GM23338 (cell line): Measurements from ENCODE around the gene PKHD1. TPM values are rescaled to one million over a fixed set of nuclear protein-coding genes. Genes with fewer than 3 reads are reported as not detected.

Experiments used
- ATAC-seq: fragments of 200-7000 bp; cut with Tn5 transposase; 3 replicates; pipeline ENCODE4 v1.9.1; 2020
- DNase-seq: peaks from one replicate; pipeline ENCODE4 v3.0.0-alpha.2; 2015; ENCODE audit warnings: low spot score
- H2AFZ ChIP-seq: fragments of 200-600 bp; sonication (generic); 2 replicates; pipeline ENCODE4 v1.8.0; 2016; ENCODE audit warnings: antibody characterized with exemption, mild to moderate bottlenecking, moderate library complexity
- H3F3A ChIP-seq: fragments of 200-600 bp; sonication (generic); replicated peaks from 2 replicates; pipeline ENCODE4 v1.8.0; 2017; ENCODE audit warnings: antibody characterized with exemption, mixed run types, low read depth
- H3K27ac ChIP-seq: fragments of 200-600 bp; sonication (generic); 2 replicates; pipeline ENCODE4 v1.6.1; 2016; ENCODE audit warnings: low read depth
- H3K27me3 ChIP-seq: fragments of 200-600 bp; sonication (generic); 2 replicates; pipeline ENCODE4 v1.8.0; 2016; ENCODE audit warnings: mild to moderate bottlenecking, mixed run types, moderate library complexity; ENCODE audit not compliant: insufficient read depth
- H3K36me3 ChIP-seq: fragments of 200-600 bp; sonication (generic); 2 replicates; pipeline ENCODE4 v1.8.0; 2016; ENCODE audit warnings: mild to moderate bottlenecking; ENCODE audit not compliant: insufficient read depth
- H3K4me1 ChIP-seq: fragments of 200-600 bp; sonication (generic); 2 replicates; pipeline ENCODE4 v1.8.0; 2016; ENCODE audit warnings: mild to moderate bottlenecking, moderate library complexity; ENCODE audit not compliant: insufficient read depth
- H3K4me2 ChIP-seq: fragments of 200-600 bp; sonication (generic); 2 replicates; pipeline ENCODE4 v1.7.1; 2017; ENCODE audit warnings: mixed run types
- H3K4me3 ChIP-seq: fragments of 200-600 bp; sonication (generic); 2 replicates; pipeline ENCODE4 v1.6.1; 2016; ENCODE audit warnings: mixed run types
- H3K79me2 ChIP-seq: fragments of 200-600 bp; sonication (generic); replicated peaks from 2 replicates; pipeline ENCODE4 v1.8.0; 2017; ENCODE audit warnings: mild to moderate bottlenecking; ENCODE audit not compliant: insufficient read depth
- H3K9me2 ChIP-seq: fragments of 200-600 bp; sonication (generic); 2 replicates; pipeline ENCODE4 v1.8.0; 2017; ENCODE audit not compliant: insufficient read depth
- H4K20me1 ChIP-seq: fragments of 200-600 bp; sonication (generic); replicated peaks from 2 replicates; pipeline ENCODE4 v1.8.0; 2017; ENCODE audit warnings: mild to moderate bottlenecking; ENCODE audit not compliant: insufficient read depth
- H3K27ac Mint-ChIP-seq: 2 replicates; pipeline ENCODE4 v1.8.0; 2020; ENCODE audit warnings: inconsistent platforms, mild to moderate bottlenecking, moderate library complexity, mixed read lengths
- H3K27me3 Mint-ChIP-seq: 3 replicates; pipeline ENCODE4 v1.8.0; 2022; ENCODE audit warnings: low read depth, mild to moderate bottlenecking, moderate library complexity, mixed read lengths, inconsistent platforms; ENCODE audit not compliant: insufficient read depth, poor library complexity
- H3K36me3 Mint-ChIP-seq: 3 replicates; pipeline ENCODE4 v1.8.0; 2021; ENCODE audit warnings: low read depth, mild to moderate bottlenecking, inconsistent platforms, moderate library complexity, mixed read lengths
- H3K4me1 Mint-ChIP-seq: 3 replicates; pipeline ENCODE4 v1.8.0; 2020; ENCODE audit warnings: mild to moderate bottlenecking, inconsistent platforms, mixed read lengths
- H3K4me3 Mint-ChIP-seq: 3 replicates; pipeline ENCODE4 v1.8.0; 2021; ENCODE audit warnings: moderate library complexity, mild to moderate bottlenecking, inconsistent platforms, mixed read lengths
- H3K9me3 Mint-ChIP-seq: 3 replicates; pipeline ENCODE4 v1.8.0; 2020; ENCODE audit warnings: moderate library complexity, mild to moderate bottlenecking, inconsistent platforms, mixed read lengths
- CREB1 ChIP-seq: fragments of 250-450 bp; sonication (Bioruptor Pico); IDR thresholded peaks from 2 replicates; pipeline ENCODE4 v1.5.0; 2020; ENCODE audit warnings: low read depth, mild to moderate bottlenecking, moderate library complexity
- CTCF ChIP-seq, 2 experiments: fragments of 200-600 bp in 1 of 2; sonication (generic) in 1 of 2; conservative IDR thresholded peaks; 2 replicates each; pipeline versions ENCODE4 v1.5.1 to v1.6.1; 2016 to 2017; ENCODE audit warnings: antibody characterized with exemption in 2 of 2, low read depth in 2 of 2, mild to moderate bottlenecking in 2 of 2, moderate library complexity in 1 of 2
- EZH2 ChIP-seq: fragments of 200-600 bp; sonication (generic); IDR thresholded peaks from one replicate; pipeline ENCODE4 v1.8.0; 2017; ENCODE audit warnings: antibody characterized with exemption, mild to moderate bottlenecking, low read depth; ENCODE audit not compliant: unreplicated experiment
- JUNB ChIP-seq: IDR thresholded peaks from one replicate; pipeline ENCODE4 v1.6.1; 2016; ENCODE audit warnings: antibody characterized with exemption; ENCODE audit not compliant: unreplicated experiment
- NANOG ChIP-seq: IDR thresholded peaks from 2 replicates; pipeline ENCODE4 v1.6.1; 2016; ENCODE audit warnings: antibody characterized with exemption, borderline replicate concordance
- REST ChIP-seq: IDR thresholded peaks from one replicate; pipeline ENCODE4 v1.6.1; 2018; ENCODE audit warnings: antibody characterized with exemption; ENCODE audit not compliant: unreplicated experiment
- STAT1 ChIP-seq: IDR thresholded peaks from one replicate; pipeline ENCODE4 v1.6.1; 2016; ENCODE audit warnings: antibody characterized with exemption; ENCODE audit not compliant: unreplicated experiment
- ZNF114 ChIP-seq: fragments of 250-450 bp; sonication (Bioruptor Pico); IDR thresholded peaks from 2 replicates; pipeline ENCODE4 v1.5.0; 2020; ENCODE audit warnings: mild to moderate bottlenecking, moderate library complexity
- ZNF331 ChIP-seq: fragments of 250-450 bp; sonication (Bioruptor Pico); IDR thresholded peaks from 2 replicates; pipeline ENCODE4 v1.5.0; 2020; ENCODE audit warnings: low read depth, mild to moderate bottlenecking, moderate library complexity
- polyA plus RNA-seq: library from polyadenylated mRNA; unstranded; fragments of >200 nt; fragmentation: Nextera tagmentation; extraction: Ambion mirVana; gene quantifications from 2 replicates; pipeline ENCODE4 v1.2.1, GENCODE V29; 2016
- total RNA-seq: library from RNA; depleted of rRNA; stranded (reverse); fragments of >200 nt; shearing (Covaris generic); gene quantifications from 2 replicates; pipeline ENCODE4 v1.2.3, GENCODE V29; 2014
- TF ChIP-seq, protein P1 (sequence below): IDR thresholded peaks from 2 replicates; pipeline ENCODE4 v1.6.1; 2016; ENCODE audit warnings: antibody characterized with exemption

Gene PKHD1
- total and polyA plus RNA-seq, 2 experiments from 2014 or later, result 0.03 to 0.07 TPM

- TF ChIP-seq REST, result no peak
- TF ChIP-seq CTCF (conservative IDR thresholded peaks at IDR 0.05; ENCODE audit: low read depth in 2 of 2), result no peak
Observed at GRCh38 chr6:52136934-52137467, 49.6 kb upstream of the PKHD1 start (continued).

DNA sequence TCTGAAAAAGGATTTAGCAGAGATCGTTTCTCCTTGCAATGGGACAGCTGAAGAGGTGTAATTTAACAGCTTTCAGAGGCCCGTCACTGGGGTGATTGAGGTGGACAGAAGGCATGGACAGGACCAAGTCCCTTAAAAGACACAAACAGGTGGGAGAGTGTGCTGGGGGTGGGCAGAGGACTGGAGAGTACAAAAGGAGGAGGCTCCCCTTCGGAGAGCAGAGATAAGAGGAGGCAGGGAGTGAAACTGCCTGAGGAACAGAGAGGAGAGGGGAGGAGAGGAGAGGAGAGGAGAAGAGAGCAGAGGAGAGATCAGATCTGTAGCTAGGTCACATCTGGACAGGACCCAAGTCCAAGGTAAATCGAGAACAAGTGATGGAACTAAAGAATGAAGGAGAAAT is 48.6 kb upstream of the PKHD1 start:
- Histone ChIP-seq H3K79me2 (no peaks in the 10 kb centered on the region), H3K4me1 (peaks cover 15% of the 10 kb centered on the region), H3K4me2 (no peak overlapping the region), H3K27me3 (no peaks in the 10 kb centered on the region), H4K20me1 (no peaks in the 10 kb centered on the region), H3F3A (no peaks in the 10 kb centered on the region), H3K9me2 (no peaks in the 10 kb centered on the region), H3K4me3 (no peak overlapping the region), H3K27ac (no peak overlapping the region), H3K36me3 (no peaks in the 10 kb centered on the region), H2AFZ (no peak overlapping the region)
- no peaks in the 10 kb centered on the region for H3K9me3 Mint-ChIP-seq
- no peaks in the 10 kb centered on the region for H3K36me3 Mint-ChIP-seq
- H3K27me3 Mint-ChIP-seq, result peaks cover 2% of the 10 kb centered on the region
- no peak overlapping the region for H3K27ac Mint-ChIP-seq
- no peak for TF ChIP-seq EZH2
- TF ChIP-seq JUNB, result no peak
- no peak for TF ChIP-seq NANOG
- TF ChIP-seq, protein P1, sequence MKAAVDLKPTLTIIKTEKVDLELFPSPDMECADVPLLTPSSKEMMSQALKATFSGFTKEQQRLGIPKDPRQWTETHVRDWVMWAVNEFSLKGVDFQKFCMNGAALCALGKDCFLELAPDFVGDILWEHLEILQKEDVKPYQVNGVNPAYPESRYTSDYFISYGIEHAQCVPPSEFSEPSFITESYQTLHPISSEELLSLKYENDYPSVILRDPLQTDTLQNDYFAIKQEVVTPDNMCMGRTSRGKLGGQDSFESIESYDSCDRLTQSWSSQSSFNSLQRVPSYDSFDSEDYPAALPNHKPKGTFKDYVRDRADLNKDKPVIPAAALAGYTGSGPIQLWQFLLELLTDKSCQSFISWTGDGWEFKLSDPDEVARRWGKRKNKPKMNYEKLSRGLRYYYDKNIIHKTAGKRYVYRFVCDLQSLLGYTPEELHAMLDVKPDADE, result no peak
- no peak for TF ChIP-seq ZNF114 (CRISPR knock-in tag)
- TF ChIP-seq STAT1, result no peak
- no peak for TF ChIP-seq CREB1 (CRISPR knock-in tag)
- TF ChIP-seq REST, result no peak
- TF ChIP-seq ZNF331, result no peak
- ATAC-seq, result no peak
- no peak overlapping the region for H3K4me3 Mint-ChIP-seq
- H3K4me1 Mint-ChIP-seq, result peaks cover 28% of the 10 kb centered on the region
- no peak for DNase-seq
